Motor neuron (in vitro differentiated cells): Measurements from ENCODE around the gene LILRB5. TPM values are rescaled to one million over a fixed set of nuclear protein-coding genes. Genes with fewer than 3 reads are reported as not detected.

Experiments
- ATAC-seq, 8 experiments: fragments of 200-7000 bp; cut with Tn5 transposase; replicated peaks in 6 of 8; 2 replicates each; pipeline ENCODE4 v1.8.0; 2021; ENCODE audit warnings: mild to moderate bottlenecking in 8 of 8, moderate library complexity in 8 of 8
- H3K27ac ChIP-seq, 2 donors: fragments of 250-450 bp; sonication (Bioruptor Pico); 2 replicates each; pipeline ENCODE4 v1.9.0; 2021; ENCODE audit warnings: antibody characterized with exemption in 2 of 2, mild to moderate bottlenecking in 2 of 2, moderate library complexity in 1 of 2
- H3K4me1 ChIP-seq, 2 donors: fragments of 250-450 bp; sonication (Bioruptor Pico); replicated peaks in 1 of 2; 2 replicates each; pipeline ENCODE4 v1.6.1; 2021; ENCODE audit warnings: antibody characterized with exemption in 2 of 2, mild to moderate bottlenecking in 2 of 2, moderate library complexity in 1 of 2
- H3K4me3 ChIP-seq, 5 donors: fragments of 250-450 bp; sonication (Bioruptor Pico); 2 replicates each; pipeline ENCODE4 v1.9.0; 2021; ENCODE audit warnings: antibody characterized with exemption in 5 of 5, mild to moderate bottlenecking in 5 of 5, moderate library complexity in 4 of 5
- WGBS, 10 experiments: fragments of 450-650 bp; shearing (Covaris generic); methylation state at CpG; one replicate each; pipeline ENCODE4 v1.0.0; 2022; 5-methylcytosine and 5-hydroxymethylcytosine counted together
- in situ Hi-C, 9 experiments: fragments of 400-800 bp; cut with MboI; loops; one replicate each; pipeline ENCODE4 v1.15.0; 2021; ENCODE audit warnings: low sequenced_read_pairs in 9 of 9, low pct_unique_long_range_greater_than_20kb in 2 of 9; ENCODE audit not compliant: unreplicated experiment in 9 of 9
- total RNA-seq, 8 experiments: library from RNA; unstranded; fragments of 300-600 nt; gene quantifications; 2 replicates each; pipeline versions ENCODE4 v1.2.3 to v1.2.4, GENCODE V29; 2022

The LILRB5 gene
- total RNA-seq, 8 experiments from 2014 or later: under 0.01 to 0.81 (median 0.17) TPM; not detected in 2

GRCh38 chr19:54201172-54201701 is 55.8 kb downstream of the LILRB5 start:
- peaks cover 20% of the 10 kb centered on the region in 2 donors for H3K4me1 ChIP-seq
- in situ Hi-C loops: no loop called here
- 0 to 9% (median 0%) methylated on average over 1 to 18 of the region's 28 CpGs; no CpG with 5 or more reads in 3 of the 10 experiments for WGBS, 10 experiments
- peak in 1 of 8 experiments; percentile 1 for ATAC-seq
- H3K4me3 ChIP-seq: peak overlapping the region; percentile 56 to 90 (median 79)
- H3K27ac ChIP-seq: peak overlapping the region; percentile 94 to 97

Other genes starting within 250 kb of the LILRB5 start
- gene VSTM1, start 193.4 kb downstream of the LILRB5 start, total RNA-seq: 1 to 10 TPM in 1 of 8 experiments, not detected in 7; 1.7 TPM
- gene TARM1, start 175.9 kb downstream of the LILRB5 start, total RNA-seq: not detected
- gene OSCAR, start 156.5 kb downstream of the LILRB5 start, total RNA-seq: under 1 TPM; 0.11 to 0.95 (median 0.22) TPM
- gene NDUFA3, start 154.4 kb downstream of the LILRB5 start, total RNA-seq: 100 to 1,000 TPM; 188 to 271 (median 210) TPM
- 10 to 100 TPM; 14.9 to 34.7 (median 20.8) TPM for gene TFPT, start 141.6 kb downstream of the LILRB5 start, total RNA-seq
- 10 to 100 TPM; 29.5 to 78.7 (median 59.3) TPM for gene PRPF31, start 141.5 kb downstream of the LILRB5 start, total RNA-seq
- gene CNOT3, start 119.5 kb downstream of the LILRB5 start, total RNA-seq: 10 to 100 TPM in 4 of 8 experiments, 1 to 10 TPM in 4; 8.4 to 47.1 (median 13.0) TPM
- 10 to 100 TPM in 6 of 8 experiments, 1 to 10 TPM in 2; 8.2 to 12.5 (median 10.9) TPM for gene LENG1, start 97.6 kb downstream of the LILRB5 start, total RNA-seq
- gene TMC4, start 84.1 kb downstream of the LILRB5 start, total RNA-seq: 1 to 10 TPM in 6 of 8 experiments, under 1 TPM in 2; 0.76 to 2.8 (median 1.5) TPM
- gene MBOAT7, start 67.7 kb downstream of the LILRB5 start, total RNA-seq: 10 to 100 TPM; 20.5 to 59.8 (median 30.3) TPM
- gene TSEN34, start 66.0 kb downstream of the LILRB5 start, total RNA-seq: 10 to 100 TPM; 29.7 to 69.7 (median 43.1) TPM
- 1,000 to 10,000 TPM; 1,240 to 1,920 (median 1,801) TPM for gene RPS9, start 56.4 kb downstream of the LILRB5 start, total RNA-seq
- 1 to 10 TPM in 2 of 8 experiments, under 1 TPM in 6; 0.13 to 1.7 (median 0.43) TPM for gene LILRB3, start 34.3 kb downstream of the LILRB5 start, total RNA-seq
- gene LILRA6, start 14.5 kb downstream of the LILRB5 start, total RNA-seq: under 1 TPM in 7 of 8 experiments, not detected in 1; 0.05 to 0.56 (median 0.27) TPM
- gene LILRB2, start 23.8 kb upstream of the LILRB5 start, total RNA-seq: under 1 TPM in 5 of 8 experiments, not detected in 3; 0.04 to 0.57 (median 0.18) TPM
- gene LILRA5, start 55.9 kb upstream of the LILRB5 start, total RNA-seq: under 1 TPM in 1 of 8 experiments, not detected in 7; 0.28 TPM
- gene LILRA4, start 81.9 kb upstream of the LILRB5 start, total RNA-seq: under 1 TPM in 2 of 8 experiments, not detected in 6; 0.08 to 0.85 TPM
- 1 to 10 TPM in 1 of 8 experiments, under 1 TPM in 5, not detected in 2; 0.11 to 2.5 (median 0.68) TPM for gene LAIR1, start 107.7 kb upstream of the LILRB5 start, total RNA-seq
- 100 to 1,000 TPM in 5 of 8 experiments, 1 to 10 TPM in 3; 1.7 to 440 (median 160) TPM for gene TTYH1, start 158.2 kb upstream of the LILRB5 start, total RNA-seq
- 100 to 1,000 TPM in 2 of 8 experiments, 10 to 100 TPM in 6; 38.5 to 156 (median 64.7) TPM for gene LENG8, start 191.9 kb upstream of the LILRB5 start, total RNA-seq
- 10 to 100 TPM in 2 of 8 experiments, 1 to 10 TPM in 6; 1.6 to 10.7 (median 3.7) TPM for gene LENG9, start 206.5 kb upstream of the LILRB5 start, total RNA-seq
- gene CDC42EP5, start 216.0 kb upstream of the LILRB5 start, total RNA-seq: 10 to 100 TPM in 4 of 8 experiments, 1 to 10 TPM in 4; 1.4 to 46.9 (median 11.3) TPM
- not detected for gene LAIR2, start 245.6 kb upstream of the LILRB5 start, total RNA-seq